Activated B cell treated with CpG ODN at 0.5 μM for 24 hours (primary cell): ENCODE results near the gene MGAT4C. TPM values are rescaled to one million over a fixed set of nuclear protein-coding genes. Genes with fewer than 3 reads are reported as not detected.

Experiments
- ATAC-seq: fragments of 200-7000 bp; cut with Tn5 transposase; one replicate; pipeline ENCODE4 v1.10.0; 2021; ENCODE audit warnings: low read depth, mild to moderate bottlenecking, moderate library complexity
- CTCF ChIA-PET: fragments of 350-600 bp; sonication (Branson Sonifier 250); formaldehyde crosslinking; loops from one replicate; lab custom pipeline; 2021; ENCODE audit warnings: antibody characterized with exemption; lab: Charles Lee
- POLR2A ChIA-PET: fragments of 350-600 bp; sonication (Branson Sonifier 250); formaldehyde crosslinking; loops from one replicate; lab custom pipeline; 2021; ENCODE audit warnings: antibody characterized with exemption; lab: Charles Lee
- DNase-seq: peaks from one replicate; pipeline ENCODE4 v3.0.0; 2022
- H3K27ac Mint-ChIP-seq: one replicate; pipeline ENCODE4 v1.8.0; 2020; ENCODE audit warnings: mixed read lengths
- H3K27me3 Mint-ChIP-seq: one replicate; pipeline ENCODE4 v1.8.0; 2021; ENCODE audit warnings: mixed read lengths
- H3K36me3 Mint-ChIP-seq: one replicate; pipeline ENCODE4 v1.8.0; 2021; ENCODE audit warnings: low read depth, mixed read lengths
- H3K4me1 Mint-ChIP-seq: one replicate; pipeline ENCODE4 v1.8.0; 2021; ENCODE audit warnings: mixed read lengths
- H3K4me3 Mint-ChIP-seq: one replicate; pipeline ENCODE4 v1.8.0; 2020; ENCODE audit warnings: mild to moderate bottlenecking, mixed read lengths
- H3K9me3 Mint-ChIP-seq: one replicate; pipeline ENCODE4 v1.8.0; 2020; ENCODE audit warnings: mixed read lengths
- intact Hi-C: fragments of 100-400 bp; cut with micrococcal nuclease; formaldehyde crosslinking; loops from one replicate; pipeline ENCODE4 v1.15.1; 2024
- total RNA-seq: library from RNA; stranded (reverse); gene quantifications from 2 replicates; pipeline ENCODE4 v1.2.3, GENCODE V29; 2022
- TF ChIP-seq, protein P1 (sequence below): fragments of 200-600 bp; IDR thresholded peaks from one replicate; pipeline ENCODE4 v1.8.0; 2022; ENCODE audit warnings: antibody characterized with exemption, mild to moderate bottlenecking

Gene MGAT4C
- total RNA-seq, 1 donor from 2014 or later = not detected

DNA sequence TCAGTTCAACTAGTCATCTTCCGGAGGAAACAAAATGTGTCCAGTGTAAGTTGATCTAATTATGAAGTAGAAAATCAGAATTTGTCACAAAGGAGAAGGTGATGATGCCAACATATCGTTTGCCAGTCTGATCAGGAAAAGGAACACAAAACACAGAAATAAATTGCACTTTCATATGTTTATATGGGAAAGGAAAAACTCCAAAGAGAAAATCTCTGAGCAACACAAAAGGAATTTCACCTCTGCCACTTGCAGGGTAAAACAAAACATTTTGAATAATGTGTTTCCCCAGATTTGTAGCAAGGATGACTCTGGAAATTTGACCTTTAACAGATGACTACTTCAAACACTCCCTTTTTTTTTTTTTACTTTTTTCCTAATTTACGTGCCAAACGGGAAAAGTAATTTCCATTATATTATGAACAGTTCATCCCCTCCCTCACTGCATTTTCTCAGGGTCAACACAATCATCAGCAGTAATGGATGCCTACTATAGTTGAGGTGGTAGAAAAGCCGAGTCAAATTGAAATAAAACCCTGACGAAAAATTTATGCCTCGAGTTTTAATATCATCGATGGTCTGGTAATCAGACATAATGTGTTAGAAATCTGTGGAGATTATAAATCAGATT lies 25.6 kb downstream of the MGAT4C start:
- TF ChIP-seq, protein P1, sequence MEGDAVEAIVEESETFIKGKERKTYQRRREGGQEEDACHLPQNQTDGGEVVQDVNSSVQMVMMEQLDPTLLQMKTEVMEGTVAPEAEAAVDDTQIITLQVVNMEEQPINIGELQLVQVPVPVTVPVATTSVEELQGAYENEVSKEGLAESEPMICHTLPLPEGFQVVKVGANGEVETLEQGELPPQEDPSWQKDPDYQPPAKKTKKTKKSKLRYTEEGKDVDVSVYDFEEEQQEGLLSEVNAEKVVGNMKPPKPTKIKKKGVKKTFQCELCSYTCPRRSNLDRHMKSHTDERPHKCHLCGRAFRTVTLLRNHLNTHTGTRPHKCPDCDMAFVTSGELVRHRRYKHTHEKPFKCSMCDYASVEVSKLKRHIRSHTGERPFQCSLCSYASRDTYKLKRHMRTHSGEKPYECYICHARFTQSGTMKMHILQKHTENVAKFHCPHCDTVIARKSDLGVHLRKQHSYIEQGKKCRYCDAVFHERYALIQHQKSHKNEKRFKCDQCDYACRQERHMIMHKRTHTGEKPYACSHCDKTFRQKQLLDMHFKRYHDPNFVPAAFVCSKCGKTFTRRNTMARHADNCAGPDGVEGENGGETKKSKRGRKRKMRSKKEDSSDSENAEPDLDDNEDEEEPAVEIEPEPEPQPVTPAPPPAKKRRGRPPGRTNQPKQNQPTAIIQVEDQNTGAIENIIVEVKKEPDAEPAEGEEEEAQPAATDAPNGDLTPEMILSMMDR = no peak
- DNase-seq (no peak), ATAC-seq (no peak)

DNA sequence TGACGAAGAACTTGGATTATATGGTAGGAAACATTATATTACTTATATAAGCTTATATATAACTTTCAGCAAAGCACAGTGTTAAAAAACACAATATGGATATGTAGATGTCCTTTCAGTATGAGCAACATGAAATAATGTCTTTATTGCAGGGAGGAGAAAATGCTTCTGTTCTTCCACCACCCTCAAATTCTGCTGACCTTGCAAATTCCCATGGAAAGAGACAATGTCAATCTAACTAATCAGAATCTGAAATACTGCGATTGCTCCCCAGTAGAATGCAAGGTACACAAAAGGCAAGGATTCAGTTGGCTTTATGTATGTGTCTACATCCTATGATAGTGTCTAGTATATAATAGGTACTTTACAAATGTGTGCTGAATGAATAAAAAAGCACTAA lies 26.4 kb downstream of the MGAT4C start:
- POLR2A ChIA-PET = no interaction called here
- H3K36me3 Mint-ChIP-seq = no peaks in the 10 kb centered on the region
- intact Hi-C loops = no loop called here
- H3K27me3 Mint-ChIP-seq = no peaks in the 10 kb centered on the region
- CTCF ChIA-PET = no interaction called here
- H3K4me3 Mint-ChIP-seq = no peak overlapping the region
- peaks cover 7% of the 10 kb centered on the region for H3K9me3 Mint-ChIP-seq
- H3K4me1 Mint-ChIP-seq = no peaks in the 10 kb centered on the region
- DNase-seq (no peak), ATAC-seq (no peak)
- H3K27ac Mint-ChIP-seq = no peak overlapping the region
- TF ChIP-seq, protein P1 = no peak

More for the DNA sequence above, 25.6 kb downstream of the MGAT4C start:
- H3K27ac Mint-ChIP-seq = no peak overlapping the region
- POLR2A ChIA-PET = no interaction called here
- peaks cover 4% of the 10 kb centered on the region for H3K9me3 Mint-ChIP-seq
- intact Hi-C loops = no loop called here
- H3K36me3 Mint-ChIP-seq = no peaks in the 10 kb centered on the region
- no peaks in the 10 kb centered on the region for H3K27me3 Mint-ChIP-seq
- H3K4me3 Mint-ChIP-seq = no peak overlapping the region
- CTCF ChIA-PET = no interaction called here
- H3K4me1 Mint-ChIP-seq = no peaks in the 10 kb centered on the region

DNA sequence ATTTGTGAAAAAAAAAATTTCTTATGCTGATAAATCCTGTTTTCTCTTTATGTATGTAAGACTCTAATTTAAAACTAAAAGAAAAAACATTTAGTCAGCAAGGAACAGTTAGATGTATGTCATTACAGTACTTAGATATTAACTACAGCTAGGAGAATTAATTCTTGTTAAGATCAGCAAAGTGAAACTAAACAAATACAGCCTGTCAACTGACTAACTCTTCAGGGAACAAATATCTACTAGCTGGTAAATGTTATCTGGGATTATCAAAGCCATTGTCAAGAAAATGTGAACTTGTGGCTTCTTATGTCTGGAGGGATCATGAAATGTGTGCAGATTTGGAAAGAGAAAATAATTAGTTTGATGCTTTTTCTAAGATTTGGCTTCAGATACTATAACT lies 27.5 kb downstream of the MGAT4C start:
- H3K27ac Mint-ChIP-seq = no peak overlapping the region
- peaks cover 7% of the 10 kb centered on the region for H3K9me3 Mint-ChIP-seq
- no peaks in the 10 kb centered on the region for H3K27me3 Mint-ChIP-seq
- ATAC-seq (no peak), DNase-seq (no peak)
- CTCF ChIA-PET = no interaction called here
- intact Hi-C loops = no loop called here
- no peaks in the 10 kb centered on the region for H3K36me3 Mint-ChIP-seq
- no peaks in the 10 kb centered on the region for H3K4me1 Mint-ChIP-seq
- TF ChIP-seq, protein P1 = no peak
- H3K4me3 Mint-ChIP-seq = no peak overlapping the region
- POLR2A ChIA-PET = no interaction called here

DNA sequence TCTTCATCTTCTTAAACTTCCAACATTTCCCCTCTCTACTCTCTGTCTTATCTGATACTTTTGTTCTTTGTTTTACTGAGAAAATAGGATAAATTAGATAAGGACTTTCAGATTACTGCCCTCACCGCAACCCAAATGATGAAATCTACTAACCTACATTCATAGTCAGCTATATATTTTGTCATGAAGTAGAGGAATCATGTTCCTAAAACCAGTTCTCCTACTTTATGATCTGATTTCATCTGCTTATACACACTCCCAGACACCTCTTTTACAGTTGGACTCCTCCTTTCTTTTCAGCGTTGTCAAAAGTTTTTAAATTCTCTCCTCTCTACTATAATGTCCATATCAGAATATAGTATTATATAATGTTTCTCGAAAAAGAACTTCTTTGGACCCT lies 29.7 kb downstream of the MGAT4C start:
- ChIA-PET POLR2A (no interaction called here), CTCF (no interaction called here)
- no peak overlapping the region for H3K27ac Mint-ChIP-seq
- TF ChIP-seq, protein P1 = no peak
- H3K4me1 Mint-ChIP-seq = no peaks in the 10 kb centered on the region
- no peaks in the 10 kb centered on the region for H3K36me3 Mint-ChIP-seq
- H3K9me3 Mint-ChIP-seq = peaks cover 7% of the 10 kb centered on the region
- no peak overlapping the region for H3K4me3 Mint-ChIP-seq
- no peak for DNase-seq
- intact Hi-C loops = no loop called here
- H3K27me3 Mint-ChIP-seq = no peaks in the 10 kb centered on the region
- ATAC-seq = no peak

DNA sequence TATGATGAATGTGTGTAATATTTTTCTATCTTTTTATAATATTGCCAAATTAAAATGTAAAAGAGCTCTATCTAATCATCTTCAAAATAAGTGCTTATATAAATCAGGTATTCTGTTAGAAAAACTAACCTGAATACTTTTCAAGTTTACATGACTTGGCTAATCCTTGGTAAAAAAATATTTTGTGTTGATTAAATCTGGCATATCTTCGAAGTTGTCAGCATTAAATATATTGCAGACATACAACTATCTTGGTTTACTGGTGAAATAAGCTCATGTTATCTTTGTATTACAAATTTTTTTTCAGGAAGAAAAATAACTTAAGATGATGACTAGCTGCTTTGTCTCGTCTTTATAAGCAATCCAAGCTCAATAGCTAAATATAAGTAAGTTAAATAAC lies 39.6 kb downstream of the MGAT4C start:
- POLR2A ChIA-PET = no interaction called here
- ATAC-seq (no peak), DNase-seq (no peak)
- Mint-ChIP-seq H3K4me1 (no peaks in the 10 kb centered on the region), H3K27me3 (no peaks in the 10 kb centered on the region), H3K36me3 (no peaks in the 10 kb centered on the region), H3K27ac (no peak overlapping the region), H3K4me3 (no peak overlapping the region), H3K9me3 (peaks cover 4% of the 10 kb centered on the region)
- TF ChIP-seq, protein P1 = no peak
- CTCF ChIA-PET = no interaction called here
- intact Hi-C loops = no loop called here
